Measurements from ENCODE around the gene G2E3. TPM values are rescaled to one million over a fixed set of nuclear protein-coding genes. Genes with fewer than 3 reads are reported as not detected.

The G2E3 gene
- total RNA-seq, 1 donor from 2014 or later: 7.6 TPM

GRCh38 chr14:30580616-30581282 lies 21.8 kb downstream of the G2E3 start:
- no peak for DNase-seq
- Histone ChIP-seq H3K27me3 (ENCODE audit: low read depth) (no peaks in the 10 kb centered on the region), H3K4me1 (no peaks in the 10 kb centered on the region), H3K9me3 (replicated peaks) (peaks cover 17% of the 10 kb centered on the region), H3K36me3 (peaks cover 4% of the 10 kb centered on the region), H3K27ac (replicated peaks) (no peak overlapping the region), H3K4me3 (no peak overlapping the region)
- intact Hi-C loops (cut with micrococcal nuclease): no loop called here
- no peak for TF ChIP-seq CTCF (IDR thresholded peaks at IDR 0.05; ENCODE audit: borderline replicate concordance)

DNA sequence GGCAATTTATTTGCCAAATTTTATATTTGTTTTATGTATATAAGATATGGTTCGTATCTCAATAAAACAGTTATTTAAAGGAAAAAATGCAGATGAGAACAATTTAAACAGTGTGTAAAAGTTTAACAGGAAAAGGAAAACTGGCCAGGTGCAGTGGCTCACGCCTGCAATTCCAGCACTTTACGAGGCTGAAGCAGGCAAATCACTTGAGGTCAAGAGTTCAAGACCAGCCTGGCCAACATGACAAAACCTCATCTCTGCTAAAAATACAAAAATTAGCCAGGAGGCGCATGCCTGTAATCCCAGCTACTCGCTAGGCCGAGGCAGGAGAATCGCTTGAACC lies 22.3 kb downstream of the G2E3 start:
- H3K4me3 ChIP-seq: no peak overlapping the region
- peaks cover 17% of the 10 kb centered on the region for H3K9me3 ChIP-seq (replicated peaks)
- DNase-seq: no peak
- TF ChIP-seq CTCF (IDR thresholded peaks at IDR 0.05; ENCODE audit: borderline replicate concordance): no peak
- no peaks in the 10 kb centered on the region for H3K27me3 ChIP-seq (ENCODE audit: low read depth)
- no peaks in the 10 kb centered on the region for H3K4me1 ChIP-seq
- no peak overlapping the region for H3K27ac ChIP-seq (replicated peaks)
- intact Hi-C loops (cut with micrococcal nuclease): no loop called here
- peaks cover 4% of the 10 kb centered on the region for H3K36me3 ChIP-seq

- no peak overlapping the region for H3K27ac ChIP-seq (replicated peaks)
- no peaks in the 10 kb centered on the region for H3K27me3 ChIP-seq (ENCODE audit: low read depth)
- no peak overlapping the region for H3K4me3 ChIP-seq
- no peak for DNase-seq
- intact Hi-C loops (cut with micrococcal nuclease): no loop called here
- no peak for TF ChIP-seq CTCF (IDR thresholded peaks at IDR 0.05; ENCODE audit: borderline replicate concordance)
- H3K9me3 ChIP-seq (replicated peaks): peaks cover 17% of the 10 kb centered on the region
- peaks cover 4% of the 10 kb centered on the region for H3K36me3 ChIP-seq
- no peaks in the 10 kb centered on the region for H3K4me1 ChIP-seq
Observed at GRCh38 chr14:30582376-30582775, 23.4 kb downstream of the G2E3 start.

GRCh38 chr14:30584058-30584630 lies 25.2 kb downstream of the G2E3 start:
- H3K9me3 ChIP-seq (replicated peaks): peaks cover 17% of the 10 kb centered on the region
- H3K36me3 ChIP-seq: peaks cover 4% of the 10 kb centered on the region
- H3K27me3 ChIP-seq (ENCODE audit: low read depth): no peaks in the 10 kb centered on the region
- H3K27ac ChIP-seq (replicated peaks): no peak overlapping the region
- no peak for DNase-seq
- H3K4me3 ChIP-seq: no peak overlapping the region
- TF ChIP-seq CTCF (IDR thresholded peaks at IDR 0.05; ENCODE audit: borderline replicate concordance): no peak
- intact Hi-C loops (cut with micrococcal nuclease): no loop called here
- H3K4me1 ChIP-seq: no peaks in the 10 kb centered on the region

DNA sequence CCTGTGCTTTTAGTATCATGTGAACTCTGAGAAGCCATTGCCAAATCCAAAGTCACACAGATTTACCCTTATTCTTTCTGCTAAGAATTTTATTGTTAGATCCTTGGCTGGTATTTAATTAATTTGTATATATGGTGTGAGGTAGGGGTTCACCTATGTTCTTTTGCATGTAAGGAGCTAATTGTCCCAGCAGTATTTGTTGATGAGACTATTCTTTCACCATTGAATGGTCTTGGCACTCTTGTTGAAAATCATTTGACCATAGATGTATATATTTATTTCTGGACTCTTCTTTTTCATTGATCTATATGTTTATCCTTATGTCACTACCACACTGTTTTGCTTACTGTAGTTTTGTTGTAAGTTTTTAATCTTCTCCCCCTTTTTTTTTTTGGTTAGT lies 26.2 kb downstream of the G2E3 start:
- intact Hi-C loops (cut with micrococcal nuclease): no loop called here
- no peak for TF ChIP-seq CTCF (IDR thresholded peaks at IDR 0.05; ENCODE audit: borderline replicate concordance)
- H3K4me1 ChIP-seq: no peaks in the 10 kb centered on the region
- no peaks in the 10 kb centered on the region for H3K27me3 ChIP-seq (ENCODE audit: low read depth)
- no peak for DNase-seq
- no peak overlapping the region for H3K4me3 ChIP-seq
- no peak overlapping the region for H3K27ac ChIP-seq (replicated peaks)
- peaks cover 17% of the 10 kb centered on the region for H3K9me3 ChIP-seq (replicated peaks)
- peaks cover 12% of the 10 kb centered on the region for H3K36me3 ChIP-seq

Measured in left ventricle myocardium inferior (tissue), 1 donor.